IPS-NIHi11 (cell line): Measurements from ENCODE around the gene NOTCH4.
"Not testable (repeated sequence)": the region's sequence is repeated elsewhere in the genome, so short reads cannot be mapped to it uniquely, and the experiment has no call there.

Experiments used
- DNase-seq: peaks from one replicate; pipeline ENCODE4 v3.0.0; 2012; ENCODE audit warnings: mixed read lengths, low spot score

NOTCH4 gene

DNA sequence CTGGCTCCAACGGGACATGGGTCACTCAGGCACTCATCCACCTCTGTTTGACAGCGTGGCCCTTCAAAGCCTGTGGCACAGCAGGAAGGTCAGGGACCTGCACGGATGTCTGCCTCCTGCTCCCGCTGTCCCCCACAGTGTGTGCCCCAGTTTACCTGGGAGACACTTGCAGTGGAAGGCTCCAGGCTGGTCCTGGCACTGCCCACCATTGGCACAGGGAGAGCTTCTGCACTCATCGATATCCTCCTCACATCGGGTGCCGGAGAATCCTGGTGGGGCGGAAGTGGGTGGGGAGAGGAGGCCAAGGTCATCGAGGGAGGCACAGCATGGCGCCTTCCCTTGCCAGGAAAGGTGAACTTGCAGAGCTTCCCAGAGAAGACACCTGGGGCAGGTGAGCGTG, 6.9 kb downstream of the NOTCH4 start:
- DNase-seq, result no peak

DNA sequence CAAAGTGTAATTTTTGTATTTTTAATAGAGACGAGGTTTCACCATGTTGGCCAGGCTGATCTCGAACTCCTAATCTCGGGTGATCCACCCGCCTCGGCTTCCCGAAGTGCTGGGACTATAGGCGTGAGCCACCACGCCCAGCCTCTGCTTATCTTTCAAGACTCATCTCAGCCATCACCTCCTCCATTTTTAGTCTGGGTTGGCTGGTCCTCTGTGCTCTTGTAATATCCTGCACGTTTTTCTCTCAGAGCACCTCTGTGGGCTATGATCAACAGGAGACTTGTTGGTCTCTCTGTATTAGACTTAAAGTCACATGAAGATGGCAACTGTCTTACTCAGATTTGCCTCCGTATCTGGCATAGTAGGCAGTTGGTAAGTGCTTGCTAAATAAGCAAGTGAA, 7.6 kb downstream of the NOTCH4 start:
- no peak for DNase-seq

DNA sequence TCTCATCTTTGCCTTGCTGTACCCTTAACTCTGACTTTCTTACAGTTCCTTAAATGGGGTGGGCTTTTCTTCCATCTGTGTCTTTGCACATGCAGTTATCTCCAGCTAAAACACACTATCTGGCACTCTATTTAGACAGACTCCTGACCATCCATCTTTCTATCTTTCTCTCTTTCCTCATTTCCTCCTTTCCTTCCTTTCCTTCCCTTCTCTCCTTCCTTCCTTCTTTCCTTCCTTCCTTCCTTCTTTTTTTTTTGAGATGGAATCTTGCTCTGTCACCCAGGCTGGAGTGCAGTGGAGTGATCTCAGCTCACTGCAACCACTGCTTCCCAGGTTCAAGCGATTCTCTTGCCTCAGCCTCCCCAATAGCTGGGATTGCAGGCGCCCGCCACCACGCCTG, 8.2 kb downstream of the NOTCH4 start:
- DNase-seq, result no peak

DNA sequence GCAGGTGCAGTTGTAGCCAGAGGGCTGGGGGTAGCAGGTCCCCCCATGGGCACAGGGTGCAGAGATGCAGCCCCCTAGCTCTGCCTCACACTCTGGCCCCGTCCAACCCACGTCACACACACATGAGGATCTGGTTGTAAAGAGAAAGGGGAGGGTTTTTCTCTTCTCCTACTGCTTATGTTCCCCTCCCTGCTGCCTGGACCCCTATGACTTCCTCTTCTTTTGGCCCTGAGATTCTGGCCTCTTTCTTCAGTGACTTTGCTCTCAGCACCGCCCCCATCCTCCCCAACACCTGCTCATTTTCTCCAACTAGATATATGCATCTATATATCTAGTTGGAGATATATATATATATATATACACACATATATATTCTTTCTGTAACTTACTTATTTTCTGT, 9.7 kb downstream of the NOTCH4 start:
- no peak for DNase-seq

DNA sequence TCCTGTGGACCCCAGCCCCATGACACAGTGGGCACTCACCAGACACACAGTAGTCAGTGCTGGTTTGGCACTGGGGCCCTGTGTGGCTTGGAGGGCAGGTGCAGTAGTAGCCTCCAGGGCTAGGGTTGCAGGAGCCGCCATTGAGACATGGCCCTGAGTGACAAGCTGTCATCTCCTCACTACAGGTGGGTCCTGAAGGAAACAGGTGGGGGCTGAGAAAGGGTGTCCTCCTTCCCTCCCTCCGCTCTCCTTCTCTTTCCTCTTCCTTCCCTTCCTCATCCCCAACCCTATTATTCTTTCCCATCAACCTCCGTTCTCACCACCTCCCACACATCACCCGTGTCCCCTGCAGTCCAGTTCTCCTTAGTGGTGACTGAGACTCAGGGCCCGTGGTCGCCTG, 10.2 kb downstream of the NOTCH4 start:
- DNase-seq, result no peak

DNA sequence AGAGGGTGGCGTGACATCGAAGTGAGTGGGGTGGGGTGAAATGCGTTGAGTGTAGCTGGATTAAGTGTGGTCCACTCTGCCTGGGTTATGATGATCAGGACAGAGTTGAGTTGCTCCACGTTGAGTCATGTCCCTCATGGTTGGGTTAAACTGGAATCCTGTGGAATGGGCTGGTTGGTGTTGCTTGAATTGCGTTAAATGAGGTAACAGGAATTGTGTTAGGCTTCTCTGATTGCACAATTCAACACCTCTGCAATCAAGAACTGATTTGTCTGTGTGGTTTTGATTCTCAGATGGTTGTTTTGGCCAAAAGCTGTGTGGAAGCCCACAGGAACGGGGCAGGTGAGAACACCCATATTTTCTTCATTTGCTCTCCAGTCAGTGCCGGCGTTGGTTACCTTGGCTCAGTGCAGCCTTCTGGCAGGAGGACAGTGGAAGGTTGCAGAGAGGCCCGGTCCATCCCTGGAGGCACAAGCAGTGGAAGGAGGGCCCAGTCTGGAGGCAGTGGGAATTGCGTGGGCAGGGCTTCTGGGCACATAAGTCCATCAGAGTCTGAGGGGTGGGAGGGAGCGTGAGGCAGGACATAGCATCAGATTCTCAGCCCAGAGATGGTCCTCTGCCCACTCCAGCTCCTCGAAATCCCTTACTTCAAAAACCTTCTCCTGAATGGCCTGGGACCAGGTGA, 11.6 kb downstream of the NOTCH4 start:
- no peak for DNase-seq

DNA sequence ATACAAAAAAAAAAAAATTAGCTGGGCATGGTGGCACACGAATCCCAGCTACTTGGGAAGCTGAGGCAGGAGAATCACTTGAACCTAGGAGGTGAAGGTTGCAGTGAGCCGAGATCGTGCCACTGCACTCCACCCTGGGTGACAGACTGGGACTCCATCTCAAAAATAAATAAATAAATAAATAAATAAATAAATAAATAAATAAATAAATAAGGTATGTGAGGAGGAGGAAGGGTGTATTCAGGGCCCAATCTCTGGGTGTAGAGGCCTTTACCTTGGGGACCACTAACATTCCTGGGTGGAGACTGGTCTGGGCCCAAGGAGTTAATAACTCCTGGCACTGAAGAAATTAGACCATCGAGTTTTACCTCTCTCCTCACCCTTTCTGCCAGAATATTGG, 12.4 kb downstream of the NOTCH4 start:
- DNase-seq, result not testable (repeated sequence)

DNA sequence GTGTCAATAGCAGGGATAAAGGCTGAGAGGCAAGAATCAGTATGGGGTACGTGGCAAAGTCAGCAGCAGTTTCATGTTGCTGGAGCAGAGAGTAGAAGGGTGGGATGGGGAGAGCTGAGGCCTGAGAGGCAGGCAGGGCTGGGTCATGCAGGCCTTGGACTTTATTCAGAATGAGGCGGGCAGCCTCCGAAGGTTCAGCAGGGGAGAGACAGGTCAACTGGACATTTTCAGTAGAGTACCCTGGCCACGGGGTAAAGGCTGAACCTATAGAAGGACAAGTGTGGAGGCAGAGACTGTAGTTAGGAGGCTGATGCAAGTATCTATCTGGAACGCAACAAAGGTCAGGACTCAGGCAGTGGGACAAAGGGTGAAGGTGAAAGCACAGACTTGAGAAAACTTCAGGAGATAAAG, 13.7 kb downstream of the NOTCH4 start:
- no peak for DNase-seq

DNA sequence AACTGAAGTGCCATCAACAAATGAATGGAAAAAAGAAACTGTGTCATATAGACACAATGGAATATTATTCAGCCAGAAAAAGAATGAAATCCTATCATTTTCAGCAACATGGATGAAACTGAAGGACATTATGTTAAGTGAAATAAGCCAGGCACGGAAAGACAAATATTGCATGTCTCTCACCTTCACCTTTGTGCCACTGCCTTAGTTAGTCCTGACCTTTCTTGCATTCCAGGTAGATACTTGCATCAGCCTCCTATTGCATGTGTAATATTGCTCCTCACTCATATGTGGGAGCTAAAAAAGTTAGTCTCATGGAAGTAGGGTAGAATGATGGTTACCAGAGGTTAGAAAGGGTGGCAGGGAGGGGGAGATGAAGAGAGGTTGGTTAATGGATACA, 14.9 kb downstream of the NOTCH4 start:
- no peak for DNase-seq

DNA sequence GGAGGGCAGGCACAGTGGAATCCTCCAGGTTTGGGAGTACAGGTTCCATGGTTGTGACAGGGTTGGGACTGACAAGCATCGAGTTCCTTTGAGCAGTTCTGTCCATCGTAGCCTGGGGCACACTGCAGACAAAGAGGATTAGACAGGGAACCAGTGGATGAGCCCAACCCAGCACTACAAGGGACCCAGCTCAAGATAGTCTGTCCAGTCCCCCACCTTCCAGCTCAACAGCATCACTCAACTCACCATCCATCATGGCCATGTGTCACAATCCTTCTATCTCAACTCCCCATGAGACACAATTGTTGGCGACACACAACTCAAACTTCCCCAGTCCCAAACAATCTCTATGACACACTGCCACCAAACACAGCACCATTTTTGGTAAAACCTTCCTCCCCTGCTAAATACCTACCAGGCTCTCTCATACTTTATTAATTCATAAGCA, 19.6 kb downstream of the NOTCH4 start:
- DNase-seq, result no peak

DNA sequence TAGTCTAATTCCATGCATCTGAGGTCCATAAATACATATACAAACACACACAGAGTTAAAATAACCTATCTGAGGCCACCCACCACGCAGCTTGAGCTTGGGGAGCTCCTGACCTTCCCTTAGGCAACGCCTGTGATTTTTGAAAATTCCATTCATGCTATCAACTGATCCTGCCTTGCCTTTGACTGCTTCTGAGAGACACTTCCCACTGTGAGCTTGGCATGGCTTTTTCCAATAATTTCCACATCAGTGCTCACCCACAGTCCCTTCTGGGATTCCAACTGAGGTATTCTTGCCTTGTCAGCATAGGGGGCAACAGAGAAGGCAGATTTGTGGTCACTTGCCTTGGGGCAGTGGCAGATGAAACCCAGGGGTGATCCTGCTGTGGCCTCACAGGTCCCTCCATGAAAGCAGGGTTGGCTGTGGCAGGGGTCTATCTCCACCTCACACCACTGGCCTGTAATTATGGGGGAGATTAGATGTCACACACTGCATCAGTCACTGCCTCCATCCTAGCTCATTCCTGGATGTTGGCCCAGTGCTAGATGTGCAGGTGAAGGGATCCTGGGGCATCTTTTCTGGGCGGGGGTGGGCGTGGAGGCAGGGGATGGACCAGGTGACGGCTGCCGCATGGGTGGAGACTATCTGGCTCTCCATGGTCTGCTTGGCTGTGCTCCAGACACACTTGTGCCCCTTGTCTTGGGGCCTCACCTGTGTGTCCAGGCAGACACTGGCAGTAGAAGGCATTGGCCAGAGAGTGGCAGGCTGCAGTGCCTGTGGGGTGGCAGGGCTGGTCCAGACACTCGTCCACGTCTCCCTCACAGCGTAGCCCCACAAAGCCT, 20.2 kb downstream of the NOTCH4 start:
- DNase-seq, result no peak

DNA sequence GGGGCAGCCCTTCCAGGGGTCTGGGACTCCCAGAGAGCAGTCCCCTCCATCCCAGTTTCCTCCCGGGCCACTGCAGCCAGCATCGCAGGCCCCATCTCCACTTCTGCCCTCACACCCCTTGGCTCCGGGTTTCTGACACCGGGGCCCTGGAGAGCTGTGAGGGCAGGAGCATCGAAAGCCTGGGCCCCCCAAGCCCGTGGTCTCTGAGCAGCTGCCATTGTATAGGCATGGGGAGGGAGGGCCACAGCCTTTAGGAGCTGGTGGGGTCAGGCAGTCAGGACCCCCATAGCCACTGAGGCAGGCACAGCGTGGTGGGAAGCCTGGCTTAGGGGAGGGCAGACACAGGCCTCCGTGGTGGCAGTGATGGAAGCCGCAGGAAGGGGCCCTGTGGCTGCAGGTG, 21.7 kb downstream of the NOTCH4 start:
- no peak for DNase-seq

DNA sequence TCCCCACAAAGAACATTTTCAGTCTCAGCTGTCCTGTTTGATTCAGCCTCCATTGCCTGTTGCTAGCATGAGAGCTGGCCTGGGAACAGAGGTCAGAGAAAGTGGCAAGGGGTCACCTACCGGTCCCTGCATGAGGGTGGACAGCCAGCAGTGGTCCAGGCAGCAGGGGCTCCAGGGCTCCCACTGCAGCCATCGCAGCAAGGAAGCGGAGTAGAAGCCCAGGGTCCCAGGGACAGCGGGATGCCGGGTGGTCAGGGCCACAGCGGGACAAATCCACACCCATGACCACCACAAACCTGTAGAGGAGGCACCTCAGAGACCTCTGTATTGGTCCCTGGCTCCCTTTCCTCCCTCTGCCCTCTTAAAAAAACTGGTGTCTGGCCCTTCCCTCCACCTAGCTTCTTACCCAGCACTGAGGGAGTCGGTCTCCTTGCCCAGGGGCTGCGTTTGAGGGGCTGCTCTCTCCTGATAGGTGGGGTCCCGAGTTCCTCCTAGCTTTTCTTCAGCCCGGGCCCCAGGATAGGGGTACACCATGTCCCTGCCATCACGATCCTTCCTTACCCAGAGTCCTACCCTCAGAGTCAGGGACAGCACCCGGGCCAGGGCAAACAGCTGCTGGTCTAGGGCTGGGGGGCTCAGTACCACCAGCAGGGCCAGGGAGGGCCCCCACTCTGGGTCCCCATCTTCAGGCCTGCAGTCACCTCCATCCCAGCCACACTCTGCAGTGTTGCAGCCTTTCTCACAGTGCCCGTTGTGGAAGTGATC, 23.0 kb downstream of the NOTCH4 start:
- no peak for DNase-seq

DNA sequence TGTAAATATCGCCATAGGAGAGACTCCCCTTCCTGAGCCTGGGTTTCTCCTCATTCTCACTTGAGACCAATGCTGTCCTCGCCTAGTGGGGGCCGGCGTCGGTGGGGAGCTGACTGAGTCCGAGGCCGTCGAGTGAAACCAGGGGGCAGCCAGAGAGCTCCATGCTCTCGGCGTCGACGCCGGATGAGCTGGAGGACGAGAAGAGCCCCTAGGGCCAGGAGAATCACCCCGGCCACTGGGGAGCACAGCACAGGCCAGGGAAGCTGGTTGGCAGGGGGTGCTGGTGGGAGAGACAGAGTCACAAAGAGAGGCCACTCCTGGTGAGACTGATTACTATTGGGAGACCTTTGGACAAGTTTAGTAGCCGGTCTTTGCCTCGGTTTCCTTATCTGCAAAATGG, 25.0 kb downstream of the NOTCH4 start:
- no peak for DNase-seq

DNA sequence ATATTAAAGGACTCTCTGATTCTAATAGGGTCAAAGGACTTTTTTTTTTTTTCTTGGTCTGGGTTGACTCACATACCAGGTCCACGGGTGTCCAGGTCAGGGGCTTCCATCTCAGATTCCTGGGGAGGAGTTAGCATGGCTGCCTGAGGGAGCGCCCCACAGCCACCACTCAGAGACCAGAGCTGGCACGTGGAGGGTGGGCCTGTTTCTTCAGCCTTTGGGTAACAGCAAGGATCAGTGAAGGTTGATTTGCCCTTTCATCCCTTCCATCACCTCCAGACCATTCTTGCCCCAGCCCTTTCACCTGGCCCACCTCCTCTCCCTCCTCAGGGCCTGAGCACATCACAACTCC, 25.5 kb downstream of the NOTCH4 start:
- DNase-seq, result no peak

DNA sequence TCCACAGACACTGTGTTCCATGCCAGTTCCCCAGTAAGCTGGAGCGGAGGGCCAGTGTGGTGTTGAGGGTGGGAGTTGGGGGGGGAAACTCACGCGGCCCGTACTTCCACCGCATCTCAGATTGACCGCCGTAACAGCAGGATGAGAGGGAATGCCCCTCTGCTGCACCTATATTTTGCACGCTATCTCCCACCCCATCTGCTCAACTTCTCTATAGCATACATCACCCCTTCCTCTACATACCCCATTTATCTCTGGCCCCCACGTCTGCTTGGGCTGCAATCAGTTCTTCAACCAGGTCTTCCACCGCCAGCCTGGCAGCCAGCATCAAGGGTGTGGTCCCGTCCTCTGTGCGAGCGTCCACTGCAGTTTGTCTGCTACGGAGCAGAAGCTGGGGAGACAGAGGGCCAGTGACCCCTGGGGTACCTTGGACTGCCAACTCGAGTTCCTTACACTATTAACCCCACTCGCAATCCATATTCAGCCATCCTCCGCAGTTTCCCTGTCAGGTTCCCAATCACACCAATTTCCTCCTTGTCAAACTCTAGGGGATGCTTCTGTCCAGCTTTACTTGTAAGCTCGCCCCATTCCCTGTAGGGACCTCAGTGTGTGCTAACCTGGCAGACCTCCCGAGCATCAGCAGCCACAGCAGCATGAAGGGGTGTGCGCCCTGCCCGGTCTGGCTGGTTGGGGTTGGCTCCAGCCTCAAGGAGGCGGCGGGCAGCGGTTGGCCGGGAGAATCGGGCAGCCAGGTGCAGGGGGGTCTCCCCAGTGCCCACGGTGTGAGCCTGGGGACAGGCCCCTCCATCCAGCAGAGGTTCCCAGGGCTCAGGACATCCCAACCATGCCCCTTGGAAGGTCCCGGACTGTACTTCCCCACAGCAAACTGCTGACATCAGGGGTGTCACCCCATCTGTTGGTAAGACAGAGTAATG, 26.9 kb downstream of the NOTCH4 start:
- DNase-seq, result no peak

DNA sequence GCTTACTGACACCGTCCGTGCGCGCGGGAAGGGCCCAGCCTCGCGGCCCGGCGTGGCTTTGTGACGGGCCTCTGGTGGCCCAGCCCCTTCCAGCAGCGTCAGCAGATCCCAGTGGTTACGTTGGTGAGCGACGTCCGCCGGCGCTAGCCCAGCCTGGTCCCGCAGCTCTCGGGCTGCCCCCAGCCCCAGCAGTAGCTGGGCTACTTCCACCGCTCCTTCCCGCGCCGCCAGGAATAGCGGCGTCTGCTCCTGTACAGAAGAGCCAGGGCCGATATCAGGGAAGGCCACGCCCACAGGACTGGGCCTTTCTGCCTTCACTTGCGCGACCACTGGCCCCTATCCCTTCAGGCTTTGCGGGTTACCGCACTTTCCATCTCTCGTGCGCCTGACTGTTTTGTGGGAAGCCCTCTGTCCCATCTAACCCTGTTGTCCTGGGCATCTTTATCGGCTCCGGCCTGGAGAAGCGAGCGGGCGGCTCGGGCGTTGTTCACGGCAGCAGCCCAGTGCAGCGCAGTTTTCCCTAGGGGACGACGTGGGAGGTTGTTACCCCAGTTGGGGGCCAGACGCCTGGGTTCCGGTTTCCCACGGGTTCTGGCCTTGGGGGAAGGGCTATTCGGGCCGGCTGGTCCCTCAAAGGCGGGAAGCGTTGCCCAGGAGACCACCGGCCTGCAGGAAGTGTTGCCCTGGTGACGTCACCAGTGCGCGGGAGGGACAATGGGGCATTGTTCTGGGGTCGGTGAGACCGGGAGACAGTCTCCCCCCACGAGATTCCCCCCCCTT, 27.8 kb downstream of the NOTCH4 start:
- peak; percentile 82 for DNase-seq

DNA sequence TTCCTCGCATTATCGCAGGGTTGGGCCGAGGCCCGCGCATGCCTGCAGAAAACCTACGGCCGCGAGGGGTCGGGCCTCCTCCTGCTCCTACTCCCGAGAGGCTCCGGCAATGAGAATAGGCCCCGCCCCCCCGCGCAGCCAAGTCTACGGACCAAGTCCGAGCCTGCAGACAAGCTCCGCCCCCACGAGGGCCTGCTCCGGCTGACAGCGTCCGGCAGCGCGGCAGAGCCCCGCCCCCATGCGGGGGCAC, 28.3 kb downstream of the NOTCH4 start:
- DNase-seq, result peak; percentile 91

DNA sequence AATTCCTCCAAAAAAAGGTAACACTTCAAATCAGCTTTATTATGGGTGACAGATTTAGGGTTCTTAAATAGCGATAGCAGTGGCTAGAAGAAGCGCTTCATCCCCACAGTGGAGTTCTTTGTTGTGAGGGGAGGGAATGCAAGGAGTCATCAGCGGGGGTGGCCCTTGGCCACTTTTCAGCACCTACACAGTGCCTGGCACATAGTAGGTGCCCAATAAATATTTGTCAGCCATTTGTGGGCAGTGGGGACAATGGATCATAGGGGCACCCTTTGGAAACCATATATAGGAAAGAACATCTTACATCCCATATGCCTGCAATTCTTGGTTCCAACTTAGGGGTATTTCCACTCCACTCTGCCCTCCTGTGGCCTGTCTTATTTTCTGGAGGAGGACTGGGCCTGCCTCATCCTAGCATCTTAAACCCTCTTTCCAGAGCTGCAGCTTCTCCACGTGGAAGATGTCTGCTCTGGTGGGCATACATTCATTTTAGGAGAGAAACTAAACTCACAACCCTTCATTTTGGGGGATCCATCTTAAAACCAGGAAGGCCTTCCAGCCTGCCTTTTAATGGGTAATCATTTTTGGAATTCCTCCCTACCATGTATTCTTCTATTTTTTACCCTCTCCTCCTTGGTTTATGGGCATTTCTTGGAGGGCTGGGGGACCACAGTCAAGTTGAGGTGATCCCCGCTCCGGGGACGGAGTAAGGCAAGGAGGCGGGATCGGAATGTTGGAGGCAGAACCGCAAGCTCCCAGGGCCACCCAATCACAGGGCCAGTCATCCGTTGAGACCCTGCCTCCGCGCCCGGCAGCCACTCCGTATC, 28.8 kb downstream of the NOTCH4 start:
- no peak for DNase-seq

DNA sequence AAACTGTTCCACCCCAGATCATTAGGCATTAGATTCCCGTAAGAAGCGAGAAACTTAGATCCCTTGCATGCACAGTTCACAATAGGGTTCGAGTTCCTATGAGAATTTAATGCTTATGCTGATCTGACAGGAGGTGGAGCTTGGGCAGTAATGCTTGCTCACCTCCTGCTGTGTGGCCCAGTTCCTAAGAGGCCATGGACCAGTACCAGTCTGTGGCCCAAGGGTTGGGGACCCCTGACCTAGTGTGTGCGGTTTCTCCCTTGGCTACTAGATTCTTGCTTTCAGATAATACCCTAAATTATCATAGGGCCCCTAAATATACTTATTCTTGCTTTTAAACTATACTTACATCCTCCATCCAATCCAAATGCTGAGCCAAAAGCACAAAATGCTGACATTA, 29.5 kb downstream of the NOTCH4 start:
- DNase-seq, result no peak
